Subcutaneous adipose tissue (tissue), 4 donors: ENCODE results near the gene HMGCL. TPM values are rescaled to one million over a fixed set of nuclear protein-coding genes. Genes with fewer than 3 reads are reported as not detected.

ENCODE experiments used
- total RNA-seq, 4 donors: library from RNA; depleted of rRNA; stranded (reverse); fragments of >200 nt; gene quantifications; one replicate each; pipeline ENCODE4 v1.1.0, GENCODE V29; 2016
- TF ChIP-seq, protein P1 (sequence below): fragments of 450-650 bp; IDR thresholded peaks from one replicate; pipeline ENCODE4 v1.5.1; 2016; ENCODE audit warnings: low read depth, mild to moderate bottlenecking, control low read depth, antibody characterized with exemption, moderate library complexity

Gene HMGCL
- total RNA-seq, 4 donors from 2014 or later = 23.0 to 66.1 (median 40.8) TPM

DNA sequence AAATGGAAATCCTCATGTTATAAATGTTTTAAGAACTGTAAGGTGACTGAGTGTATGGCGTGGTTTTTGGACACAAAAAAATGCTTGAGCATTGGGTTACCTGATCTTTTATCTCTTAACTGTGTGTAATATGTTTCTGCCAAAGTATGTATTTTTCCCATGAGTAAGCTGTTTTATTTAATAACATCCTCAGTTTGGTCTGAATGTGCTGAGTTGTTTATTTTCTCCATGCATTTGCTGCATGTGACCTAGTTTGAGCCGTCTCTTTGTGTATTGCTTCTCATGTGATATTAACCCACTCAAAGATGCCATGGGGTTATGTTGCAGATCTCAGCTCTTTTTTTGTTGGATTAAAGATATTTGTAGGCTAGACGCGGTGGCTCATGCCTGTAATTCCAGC is 40.4 kb downstream of the HMGCL start:
- TF ChIP-seq, protein P1, sequence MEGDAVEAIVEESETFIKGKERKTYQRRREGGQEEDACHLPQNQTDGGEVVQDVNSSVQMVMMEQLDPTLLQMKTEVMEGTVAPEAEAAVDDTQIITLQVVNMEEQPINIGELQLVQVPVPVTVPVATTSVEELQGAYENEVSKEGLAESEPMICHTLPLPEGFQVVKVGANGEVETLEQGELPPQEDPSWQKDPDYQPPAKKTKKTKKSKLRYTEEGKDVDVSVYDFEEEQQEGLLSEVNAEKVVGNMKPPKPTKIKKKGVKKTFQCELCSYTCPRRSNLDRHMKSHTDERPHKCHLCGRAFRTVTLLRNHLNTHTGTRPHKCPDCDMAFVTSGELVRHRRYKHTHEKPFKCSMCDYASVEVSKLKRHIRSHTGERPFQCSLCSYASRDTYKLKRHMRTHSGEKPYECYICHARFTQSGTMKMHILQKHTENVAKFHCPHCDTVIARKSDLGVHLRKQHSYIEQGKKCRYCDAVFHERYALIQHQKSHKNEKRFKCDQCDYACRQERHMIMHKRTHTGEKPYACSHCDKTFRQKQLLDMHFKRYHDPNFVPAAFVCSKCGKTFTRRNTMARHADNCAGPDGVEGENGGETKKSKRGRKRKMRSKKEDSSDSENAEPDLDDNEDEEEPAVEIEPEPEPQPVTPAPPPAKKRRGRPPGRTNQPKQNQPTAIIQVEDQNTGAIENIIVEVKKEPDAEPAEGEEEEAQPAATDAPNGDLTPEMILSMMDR = no peak

DNA sequence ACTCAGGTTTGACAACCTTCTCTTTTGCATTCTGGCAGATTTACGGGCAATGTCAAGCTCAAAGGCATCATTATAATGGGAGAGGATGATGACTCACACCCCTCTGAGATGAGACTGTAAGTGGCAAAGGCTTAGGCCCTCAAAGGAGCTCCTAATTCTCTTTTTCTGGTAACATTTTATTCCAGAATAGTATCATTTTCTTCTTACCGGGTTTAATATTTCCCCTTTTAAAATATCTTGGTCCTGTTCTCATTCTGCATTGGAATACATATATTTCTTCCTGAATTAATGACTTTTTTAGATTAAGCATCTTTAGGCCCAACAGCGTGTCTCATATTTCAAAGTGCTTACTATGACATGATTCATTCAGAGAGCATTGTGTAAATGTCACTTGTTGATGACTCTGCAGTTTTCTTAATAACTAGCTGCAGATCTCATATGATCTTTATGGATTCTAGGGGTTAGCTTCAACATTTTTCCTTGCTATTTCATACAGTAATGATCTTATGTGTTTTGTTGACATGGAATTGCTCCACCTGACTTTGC is 45.3 kb downstream of the HMGCL start:
- TF ChIP-seq, protein P1 = no peak

GRCh38 chr1:23777979-23778814 is 47.0 kb downstream of the HMGCL start, which contains the start of gene PITHD1:
Gene PITHD1, plus strand, starts transcription at chr1:23778418. Its CDS starts 98 bp downstream, at chr1:23778516.
- TF ChIP-seq, protein P1 = no peak

DNA sequence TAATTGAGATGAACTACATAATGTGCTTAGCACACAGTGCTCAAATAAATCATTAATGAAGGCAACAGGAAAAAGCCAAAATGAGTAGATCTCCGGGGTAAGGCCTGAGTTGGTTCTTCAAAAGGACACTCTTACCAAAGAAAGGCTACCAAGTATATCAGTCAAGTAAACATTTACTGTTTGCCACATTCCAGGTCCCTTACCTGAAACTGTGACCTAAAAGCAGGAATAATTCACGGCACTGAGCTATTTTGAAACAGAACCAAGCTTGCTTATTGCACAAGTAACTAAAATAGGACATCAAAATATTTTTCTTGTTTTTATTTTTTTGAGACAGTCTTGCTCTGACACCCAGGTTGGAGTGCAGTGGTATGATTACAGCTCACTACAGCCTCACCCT is 49.0 kb downstream of the HMGCL start:
- TF ChIP-seq, protein P1 = no peak

DNA sequence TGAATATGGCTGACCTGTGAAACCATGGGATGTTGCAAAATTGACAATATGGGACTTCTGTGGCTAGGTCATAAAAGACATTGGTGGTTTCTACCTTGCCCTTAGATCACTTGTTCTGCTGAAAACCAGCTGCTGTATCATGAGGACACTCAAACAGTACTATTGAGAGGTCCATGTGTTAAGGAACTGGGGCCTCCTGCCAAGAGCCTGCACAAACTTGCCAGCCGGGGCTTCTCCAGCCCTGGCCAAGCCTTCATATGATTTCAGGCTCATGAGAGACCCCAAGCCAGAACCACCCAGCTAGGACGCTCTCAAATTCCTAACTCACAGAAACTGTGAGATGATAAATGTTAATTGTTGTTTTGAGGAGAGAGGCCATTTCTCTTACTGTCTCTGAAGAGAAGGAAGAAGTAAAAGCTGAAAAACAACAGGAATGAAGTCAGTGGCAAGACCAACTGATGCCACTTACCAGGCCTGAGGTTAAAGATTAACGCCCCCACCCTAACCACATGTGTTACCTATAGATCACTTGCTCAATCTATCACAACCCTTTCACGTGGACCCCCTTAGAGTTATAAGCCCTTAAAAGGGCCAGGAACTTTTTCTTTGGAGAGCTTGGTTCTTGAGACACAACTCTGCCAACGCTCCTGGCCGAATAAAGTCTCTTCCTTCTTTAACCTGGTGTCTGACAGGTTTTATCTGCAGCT is 50.9 kb downstream of the HMGCL start:
- TF ChIP-seq, protein P1 = no peak

DNA sequence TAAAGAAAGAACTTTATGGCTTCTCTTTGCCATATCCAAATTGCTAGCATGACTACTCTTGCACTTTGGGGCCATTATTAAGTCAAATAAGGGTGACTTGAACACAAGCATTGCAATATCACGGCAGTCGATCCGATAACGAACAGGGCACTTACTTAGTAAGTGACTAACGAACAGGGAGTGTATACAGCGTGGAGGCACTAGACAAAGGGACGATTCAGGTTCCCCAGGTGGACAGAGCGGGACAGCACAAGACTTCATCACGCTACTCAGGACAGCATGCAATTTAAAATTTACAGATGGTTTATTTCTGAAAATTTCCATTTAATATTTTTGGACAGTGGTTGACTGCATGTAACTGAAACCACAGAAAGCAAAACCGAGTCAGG is 52.4 kb downstream of the HMGCL start:
- TF ChIP-seq, protein P1 = no peak
